ENCODE measurements around the gene PPP1R9B.

- TF ChIP-seq, protein P1, sequence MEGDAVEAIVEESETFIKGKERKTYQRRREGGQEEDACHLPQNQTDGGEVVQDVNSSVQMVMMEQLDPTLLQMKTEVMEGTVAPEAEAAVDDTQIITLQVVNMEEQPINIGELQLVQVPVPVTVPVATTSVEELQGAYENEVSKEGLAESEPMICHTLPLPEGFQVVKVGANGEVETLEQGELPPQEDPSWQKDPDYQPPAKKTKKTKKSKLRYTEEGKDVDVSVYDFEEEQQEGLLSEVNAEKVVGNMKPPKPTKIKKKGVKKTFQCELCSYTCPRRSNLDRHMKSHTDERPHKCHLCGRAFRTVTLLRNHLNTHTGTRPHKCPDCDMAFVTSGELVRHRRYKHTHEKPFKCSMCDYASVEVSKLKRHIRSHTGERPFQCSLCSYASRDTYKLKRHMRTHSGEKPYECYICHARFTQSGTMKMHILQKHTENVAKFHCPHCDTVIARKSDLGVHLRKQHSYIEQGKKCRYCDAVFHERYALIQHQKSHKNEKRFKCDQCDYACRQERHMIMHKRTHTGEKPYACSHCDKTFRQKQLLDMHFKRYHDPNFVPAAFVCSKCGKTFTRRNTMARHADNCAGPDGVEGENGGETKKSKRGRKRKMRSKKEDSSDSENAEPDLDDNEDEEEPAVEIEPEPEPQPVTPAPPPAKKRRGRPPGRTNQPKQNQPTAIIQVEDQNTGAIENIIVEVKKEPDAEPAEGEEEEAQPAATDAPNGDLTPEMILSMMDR (IDR thresholded peaks at IDR 0.05; ENCODE audit: borderline replicate concordance, extremely low read depth, low read length, poor library complexity, severe bottlenecking): no peak
- no peak for TF ChIP-seq EZH2 (IDR thresholded peaks at IDR 0.05; ENCODE audit: borderline replicate concordance, low read depth, low read length, severe bottlenecking)
Measured at GRCh38 chr17:50168319-50168718, 17.8 kb upstream of the PPP1R9B start.
